Measurements from ENCODE around the gene RAD51B.

- TF ChIP-seq CTCF (IDR thresholded peaks at IDR 0.05; ENCODE audit: insufficient read depth, low read length) (no peak), POLR2AphosphoS5 (IDR thresholded peaks at IDR 0.05; ENCODE audit: low read depth) (no peak), REST (IDR thresholded peaks at IDR 0.05; ENCODE audit: insufficient replicate concordance, low read depth) (no peak), GABPA (IDR thresholded peaks at IDR 0.05; ENCODE audit: low read depth) (no peak)
These were observed 883.5 kb downstream of the RAD51B start for GRCh38 chr14:68703093-68703492.

Data from HL-60 (cell line).